Lung (tissue), 12 donors: ENCODE data around the gene GNL2. TPM values are rescaled to one million over a fixed set of nuclear protein-coding genes. Genes with fewer than 3 reads are reported as not detected.

Experiments
- ATAC-seq: fragments of 200-7000 bp; cut with Tn5 transposase; one replicate; pipeline ENCODE4 v1.9.1; 2020; ENCODE audit warnings: moderate number of reproducible peaks; ENCODE audit not compliant: insufficient read depth, low FRiP score
- DNase-seq, 3 donors: peaks; one replicate each; pipeline ENCODE4 v3.0.0-alpha.2; 2013 to 2017
- H3K27ac ChIP-seq, 2 donors: one replicate each; pipeline ENCODE4 v1.5.1; 2013; ENCODE audit warnings: mild to moderate bottlenecking in 2 of 2, moderate library complexity in 2 of 2, control low read depth in 1 of 2, inconsistent platforms in 1 of 2, low read depth in 1 of 2, low read length in 1 of 2
- H3K27me3 ChIP-seq, 3 donors: one replicate each; pipeline ENCODE4 v1.5.1; 2013; ENCODE audit warnings: low read length in 2 of 3; ENCODE audit not compliant: control insufficient read depth in 3 of 3, insufficient read depth in 3 of 3
- H3K36me3 ChIP-seq, 4 donors: one replicate each; pipeline ENCODE4 v1.5.1; 2013; ENCODE audit warnings: low read length in 4 of 4, mild to moderate bottlenecking in 1 of 4, moderate library complexity in 1 of 4; ENCODE audit not compliant: control insufficient read depth in 4 of 4, insufficient read depth in 4 of 4
- H3K4me1 ChIP-seq, 5 donors: one replicate each; pipeline ENCODE4 v1.5.1; 2013; ENCODE audit warnings: low read length in 5 of 5, mild to moderate bottlenecking in 2 of 5, moderate library complexity in 1 of 5; ENCODE audit not compliant: control insufficient read depth in 5 of 5, insufficient read depth in 5 of 5
- H3K4me3 ChIP-seq: one replicate; pipeline ENCODE4 v1.5.1; 2013; ENCODE audit warnings: mild to moderate bottlenecking, control low read depth, moderate library complexity
- H3K9ac ChIP-seq, 2 donors: one replicate each; pipeline ENCODE4 v1.5.1; 2013; ENCODE audit warnings: low read length in 2 of 2, control low read depth in 1 of 2; ENCODE audit not compliant: insufficient read depth in 1 of 2
- H3K9me3 ChIP-seq, 4 donors: one replicate each; pipeline ENCODE4 v1.5.1; 2013; ENCODE audit warnings: low read length in 3 of 4, mild to moderate bottlenecking in 1 of 4, moderate library complexity in 1 of 4; ENCODE audit not compliant: control insufficient read depth in 4 of 4, insufficient read depth in 3 of 4
- CTCF ChIP-seq: IDR thresholded peaks from 2 replicates; pipeline ENCODE4 v1.5.1; 2012; ENCODE audit warnings: mild to moderate bottlenecking; ENCODE audit errors: control extremely low read depth, extremely low read depth
- WGBS, 2 donors: extraction: QIAGEN DNeasy Blood & Tissue Kit; methylation state at CpG; one replicate each; pipeline ENCODE4 v1.1.7; 2013; 5-methylcytosine and 5-hydroxymethylcytosine counted together
- polyA plus RNA-seq, 2 donors: library from polyadenylated mRNA; stranded (reverse); fragments of 200-250 nt; gene quantifications; one replicate each; pipeline ENCODE4 v1.2.1, GENCODE V29; 2013
- total RNA-seq, 2 donors: library from RNA; depleted of rRNA in 1 of 2; stranded (reverse); fragments of >200 nt in 1 of 2; gene quantifications; one replicate each; pipeline ENCODE4 v1.2.1, GENCODE V29; 2014 to 2021
- donor health status: control.
- donor health status: control.
- donor health status: Bipolar disorder and iron deficiency.
- donor health status: healthy.
- donor health status: DM: yes; HTN: yes; CAD: no.

GNL2 gene
- total and polyA plus RNA-seq, 4 donors: 39.3 to 148 (median 44.3) TPM

- DNase-seq: no peak
- ATAC-seq: no peak
- no peak for TF ChIP-seq CTCF
- peaks cover 3 to 12% (median 7%) of the 10 kb centered on the region in 3 donors for H3K27me3 ChIP-seq
- peaks cover 0 to 4% (median 0%) of the 10 kb centered on the region in 4 donors for H3K9me3 ChIP-seq
- H3K36me3 ChIP-seq: no peaks in the 10 kb centered on the region
- WGBS, 2 donors: 44 to 61% methylated on average over 6 of the region's 6 CpGs
- no peak overlapping the region for H3K4me3 ChIP-seq
- H3K4me1 ChIP-seq: no peaks in the 10 kb centered on the region
- no peak overlapping the region for H3K9ac ChIP-seq
- H3K27ac ChIP-seq: no peak overlapping the region
These were observed 26.4 kb upstream of the GNL2 start for GRCh38 chr1:37622131-37622530.

DNA sequence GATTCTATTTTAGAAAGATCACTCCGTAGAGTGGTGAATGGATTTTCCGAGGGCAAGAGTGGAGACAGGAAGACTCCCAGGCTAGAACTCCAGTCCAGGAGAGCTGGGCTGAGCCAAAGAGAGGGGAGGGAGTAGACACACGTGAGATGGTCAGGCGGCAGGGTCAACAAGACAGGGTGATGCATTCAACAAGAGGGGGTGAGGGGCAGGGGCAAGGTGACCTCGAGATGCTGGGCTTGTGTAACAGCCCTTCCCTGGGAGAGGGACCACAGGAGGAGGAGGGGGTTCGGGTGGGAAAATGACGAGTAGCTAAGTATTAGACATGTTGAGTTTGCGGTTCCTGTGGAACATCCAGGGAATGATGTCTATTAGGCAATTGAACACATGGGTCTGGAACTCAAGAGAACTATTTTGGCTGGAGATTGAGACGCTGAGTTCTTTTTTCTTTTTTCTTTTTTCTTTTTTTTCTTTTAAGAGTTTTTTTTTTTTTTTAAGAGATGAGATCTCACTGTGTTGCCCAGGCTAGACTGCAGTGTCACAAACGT, 25.7 kb upstream of the GNL2 start:
- H3K36me3 ChIP-seq: no peaks in the 10 kb centered on the region
- H3K9me3 ChIP-seq: peaks cover 0 to 4% (median 0%) of the 10 kb centered on the region in 4 donors
- ATAC-seq (no peak), DNase-seq (no peak)
- H3K9ac ChIP-seq: no peak overlapping the region
- TF ChIP-seq CTCF: no peak
- H3K4me3 ChIP-seq: no peak overlapping the region
- H3K4me1 ChIP-seq: no peaks in the 10 kb centered on the region
- H3K27ac ChIP-seq: no peak overlapping the region
- H3K27me3 ChIP-seq: peaks cover 3 to 12% (median 7%) of the 10 kb centered on the region in 3 donors
- 61 to 67% methylated on average over 10 of the region's 10 CpGs for WGBS, 2 donors

DNA sequence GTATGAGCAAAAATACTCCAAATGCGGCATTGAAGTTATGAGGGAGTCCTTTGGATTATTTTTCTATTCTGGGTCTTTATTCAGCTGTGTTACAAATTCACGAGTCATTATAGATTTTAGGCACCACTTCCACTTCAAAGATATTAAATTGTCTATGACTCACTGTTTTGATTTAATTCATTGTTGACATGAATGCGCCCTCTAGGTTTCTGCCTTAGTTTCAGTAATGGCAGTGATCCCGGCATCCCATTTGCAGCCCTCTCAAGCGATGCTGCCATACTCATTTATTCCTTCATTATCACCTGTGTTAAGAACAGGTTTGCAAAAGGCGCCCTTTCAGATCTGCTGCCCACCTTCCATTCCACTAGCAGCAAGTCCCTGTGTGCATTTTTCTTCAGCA, 25.0 kb upstream of the GNL2 start:
- no peak for TF ChIP-seq CTCF
- no peak overlapping the region for H3K9ac ChIP-seq
- H3K4me1 ChIP-seq: no peaks in the 10 kb centered on the region
- H3K36me3 ChIP-seq: no peaks in the 10 kb centered on the region
- DNase-seq (no peak), ATAC-seq (no peak)
- H3K9me3 ChIP-seq: peaks cover 0 to 4% (median 0%) of the 10 kb centered on the region in 4 donors
- peaks cover 3 to 17% (median 7%) of the 10 kb centered on the region in 3 donors for H3K27me3 ChIP-seq
- WGBS, 2 donors: 84 to 88% methylated on average over 6 of the region's 6 CpGs
- H3K27ac ChIP-seq: no peak overlapping the region
- H3K4me3 ChIP-seq: no peak overlapping the region

GRCh38 chr1:37616330-37616729, 20.6 kb upstream of the GNL2 start:
- WGBS, 2 donors: 75 to 84% methylated on average over 14 of the region's 14 CpGs
- Histone ChIP-seq H3K9me3 (peaks cover 0 to 4% (median 0%) of the 10 kb centered on the region in 4 donors), H3K4me3 (no peak overlapping the region), H3K9ac (no peak overlapping the region), H3K27me3 (peaks cover 0 to 18% (median 3%) of the 10 kb centered on the region in 3 donors), H3K27ac (no peak overlapping the region), H3K36me3 (no peaks in the 10 kb centered on the region), H3K4me1 (no peaks in the 10 kb centered on the region)
- TF ChIP-seq CTCF: no peak
- ATAC-seq: no peak
- no peak for DNase-seq
